Measurements from ENCODE around the gene RNF157.
"Not testable (repeated sequence)": the region's sequence is repeated elsewhere in the genome, so short reads cannot be mapped to it uniquely, and the experiment has no call there.

RNF157 gene

DNA sequence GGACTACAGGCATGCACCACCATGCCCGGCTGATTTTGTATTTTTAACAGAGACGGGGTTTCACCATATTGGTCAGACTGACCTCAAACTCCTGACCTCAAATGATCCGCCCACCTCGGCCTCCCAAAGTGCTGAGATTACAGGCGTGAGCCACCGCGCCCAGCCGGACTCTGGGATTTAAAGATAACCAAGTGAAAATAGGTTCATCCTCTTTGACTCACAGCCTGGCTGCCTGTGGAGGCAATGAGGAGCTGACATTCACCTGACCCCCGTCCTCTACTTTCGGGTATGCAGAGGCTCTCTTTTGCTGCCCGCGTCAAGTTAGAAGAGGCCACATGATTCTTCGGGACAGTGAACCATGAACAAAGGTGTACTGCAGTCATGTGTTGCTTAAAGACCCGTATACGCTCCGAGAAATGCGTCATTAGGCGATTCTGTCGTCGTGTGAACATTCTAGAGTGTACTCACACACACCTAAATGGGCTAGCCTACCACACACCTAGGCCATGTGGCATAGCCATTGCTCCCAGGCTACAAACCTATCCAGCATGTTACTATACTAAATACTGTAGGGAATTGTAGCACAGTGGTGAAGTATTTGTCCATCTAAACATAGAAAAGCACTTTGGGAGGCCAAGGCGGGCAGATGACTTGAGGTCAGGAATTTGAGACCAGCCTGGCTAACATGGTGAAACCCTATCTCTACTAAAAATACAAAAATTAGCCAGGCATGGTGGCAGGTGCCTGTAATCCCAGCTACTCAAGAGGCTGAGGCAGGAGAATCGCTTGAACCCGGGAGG, 12.9 kb upstream of the RNF157 start:
- DNase-seq = not testable (repeated sequence)

DNA sequence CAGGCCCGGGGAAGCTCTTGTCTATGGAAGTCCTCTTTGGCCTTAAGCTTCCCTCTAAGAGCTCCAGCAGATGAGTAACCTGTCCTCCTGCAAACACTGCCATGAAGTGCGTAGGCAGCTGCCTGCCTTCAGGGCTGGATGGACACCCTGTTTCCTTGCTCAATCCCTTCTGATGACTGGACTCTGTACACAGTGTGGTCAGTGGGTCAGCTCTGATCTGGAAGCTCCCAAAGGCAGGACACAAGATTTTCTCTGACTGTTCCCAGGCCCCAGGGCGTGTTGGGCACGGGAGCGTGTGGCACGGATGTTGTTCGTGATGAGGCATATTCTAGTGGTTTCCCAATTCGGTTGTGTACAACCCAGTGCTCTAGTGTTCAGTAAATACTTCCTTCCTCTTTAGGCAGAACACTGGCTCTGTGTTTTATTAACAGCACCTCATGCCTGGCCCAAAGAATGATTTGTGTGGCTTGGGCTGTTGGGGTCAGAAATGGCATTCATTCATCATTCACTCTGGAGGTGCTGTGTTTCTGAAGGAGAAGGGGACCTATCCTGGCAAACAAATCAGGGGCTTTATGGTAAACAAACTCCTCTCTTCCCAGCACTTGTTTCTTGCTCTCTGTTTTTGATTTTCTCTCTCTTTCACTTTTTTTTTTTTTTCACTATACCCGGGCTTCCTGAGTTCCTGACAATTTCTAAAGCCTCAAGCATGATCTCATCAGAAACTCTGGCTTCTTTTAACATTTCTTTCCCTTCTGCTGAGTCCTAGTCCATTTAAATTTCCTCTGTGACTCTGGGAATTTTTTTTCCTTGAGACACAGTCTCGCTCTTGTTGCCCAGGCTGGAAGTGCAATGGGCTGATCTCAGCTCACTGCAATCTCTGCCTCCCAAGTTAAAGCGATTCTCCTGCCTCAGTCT, 12.0 kb upstream of the RNF157 start:
- peak; percentile 21 for DNase-seq

DNA sequence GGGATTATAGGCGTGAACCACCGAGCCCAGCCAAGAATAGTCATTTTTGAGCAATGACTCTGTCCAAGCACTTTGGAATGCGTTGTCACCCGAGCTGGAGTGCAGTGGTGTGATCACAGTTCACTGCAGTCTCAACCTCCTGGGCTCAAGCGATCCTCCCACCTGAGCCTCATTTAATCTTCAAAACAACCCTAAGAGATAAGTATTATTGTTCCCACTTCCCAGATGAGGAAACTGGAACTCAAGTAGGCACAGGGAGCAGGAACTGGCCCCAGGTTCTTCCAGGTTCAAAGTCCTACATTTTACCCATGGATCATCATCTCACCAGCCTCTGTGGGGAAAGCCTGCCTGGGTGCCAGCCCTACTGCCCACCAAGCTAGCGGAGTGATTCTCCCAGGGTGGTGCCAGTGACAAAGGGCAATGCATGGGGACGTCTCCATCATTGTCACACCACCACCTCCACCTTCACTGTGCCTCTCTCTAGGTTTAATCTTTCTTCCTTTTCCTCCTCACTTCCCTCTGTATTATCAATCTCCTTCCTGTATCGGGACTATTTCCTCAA, 11.3 kb upstream of the RNF157 start:
- no peak for DNase-seq

DNA sequence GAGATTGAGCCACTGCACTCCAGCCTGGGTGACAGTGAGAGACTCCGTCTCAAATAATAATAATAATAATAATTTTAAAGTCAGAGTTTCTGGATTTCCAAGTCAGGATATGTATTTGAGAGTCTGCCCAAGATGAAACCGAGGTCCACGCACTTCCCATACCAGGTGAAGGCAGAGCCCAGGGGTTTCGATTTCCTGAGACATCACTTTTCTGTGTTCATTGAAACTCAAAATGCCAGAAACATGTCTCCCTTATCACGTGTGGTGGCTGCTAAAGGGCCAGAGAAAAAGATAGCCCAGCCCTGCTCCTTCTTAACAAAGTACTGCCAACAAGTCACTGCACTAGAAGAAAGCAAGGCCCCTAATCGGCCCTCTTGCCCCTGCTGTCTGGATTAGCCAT, 9.8 kb upstream of the RNF157 start:
- no peak for DNase-seq

DNA sequence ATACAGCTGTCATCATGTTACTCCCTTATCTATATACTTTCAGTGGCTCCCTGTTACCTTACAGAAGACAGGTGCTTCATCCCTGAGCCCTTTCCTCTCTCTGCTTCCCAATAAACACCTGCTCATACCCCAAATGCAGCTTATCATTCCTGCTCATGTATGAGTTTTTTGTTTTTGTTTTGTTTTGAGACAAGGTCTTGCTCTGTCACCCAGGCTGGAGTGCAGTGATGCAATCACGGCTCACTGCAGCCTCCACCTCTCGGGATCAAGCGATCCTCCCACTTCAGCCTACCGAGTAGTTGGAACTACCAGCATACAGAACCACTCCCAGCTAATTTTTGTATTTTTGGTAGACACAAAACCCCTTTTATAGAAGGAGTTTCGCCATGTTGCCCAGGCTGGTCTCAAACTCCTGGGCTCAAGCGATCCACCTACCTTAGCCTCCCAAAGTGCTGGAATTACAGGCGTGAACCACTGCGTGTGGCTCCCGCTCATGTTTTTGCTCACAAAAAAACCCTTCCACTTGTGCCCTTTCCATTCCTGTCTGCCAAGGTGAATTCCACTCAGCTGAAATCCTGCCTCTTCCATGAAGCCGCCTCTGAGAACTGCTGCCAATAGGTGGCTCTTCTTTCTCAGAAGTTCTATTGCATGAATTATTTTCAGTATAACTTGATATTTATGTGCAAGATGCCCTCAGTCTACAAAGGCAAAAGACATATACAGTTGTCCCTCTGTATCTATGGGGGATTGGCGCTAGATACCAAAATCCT, 7.9 kb upstream of the RNF157 start:
- no peak for DNase-seq

DNA sequence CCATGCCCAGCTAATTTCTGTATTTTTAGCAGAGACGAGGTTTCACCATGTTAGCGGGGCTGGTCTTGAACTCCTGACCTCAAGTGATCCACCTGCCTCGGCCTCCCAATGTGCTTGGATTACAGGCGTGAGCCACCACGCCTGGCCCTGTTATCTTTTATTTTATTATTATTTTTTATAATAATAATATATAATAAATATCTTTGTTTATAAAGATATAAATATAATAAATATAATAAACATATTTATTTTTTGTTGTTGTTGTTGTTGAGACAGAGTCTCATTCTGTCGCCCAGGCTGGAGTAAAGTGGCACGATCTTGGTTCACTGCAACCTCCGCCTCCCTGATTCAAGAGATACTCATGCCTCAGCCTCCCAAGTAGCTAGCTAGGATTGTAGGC, 7.0 kb upstream of the RNF157 start:
- no peak for DNase-seq

DNA sequence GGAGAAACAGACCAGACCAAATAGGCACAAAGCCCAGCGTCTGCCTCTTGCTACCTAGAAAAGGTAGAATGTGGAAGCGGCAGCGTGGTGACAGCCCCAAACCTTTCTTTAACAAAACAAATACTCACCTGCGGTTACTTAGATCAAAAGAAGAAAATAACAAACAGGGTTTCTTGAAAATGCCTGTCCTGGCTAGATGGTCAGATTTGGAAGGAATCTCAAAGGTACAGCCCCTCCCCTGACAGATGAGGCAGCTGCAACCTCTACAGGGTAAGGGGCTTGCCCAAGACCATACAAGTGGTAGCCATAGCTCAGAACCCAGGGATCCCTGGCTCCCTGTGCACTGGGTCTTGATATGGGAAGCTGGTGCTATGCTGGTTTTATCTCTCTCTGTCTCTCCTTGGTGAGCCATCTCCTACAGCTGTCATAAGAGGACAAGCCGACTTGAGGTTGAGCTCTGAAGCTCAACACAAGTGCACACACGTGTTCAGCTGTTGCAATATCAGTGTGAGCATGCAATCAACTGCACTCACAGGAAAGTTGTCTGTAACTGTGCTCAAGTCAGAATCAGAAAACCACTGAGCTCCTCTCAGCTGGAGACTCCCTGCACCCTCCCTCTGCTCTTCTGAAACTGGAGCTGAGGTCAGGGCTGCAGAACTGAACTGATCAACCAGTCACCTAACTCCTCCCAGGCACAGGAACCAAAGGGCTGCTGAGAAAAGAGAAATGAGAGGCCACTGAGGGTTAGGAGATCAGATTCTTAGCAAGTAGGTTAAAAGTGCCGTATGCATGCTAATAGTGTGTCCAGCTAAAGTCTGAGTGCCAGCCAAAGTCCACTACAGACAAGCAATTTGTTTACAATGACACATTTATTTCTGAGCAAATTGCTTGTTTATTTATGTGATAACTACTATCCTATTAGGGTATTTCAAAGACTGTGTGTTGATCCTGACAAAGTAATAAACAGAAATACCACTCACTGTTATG, 6.1 kb upstream of the RNF157 start:
- DNase-seq = peak; percentile 24

DNA sequence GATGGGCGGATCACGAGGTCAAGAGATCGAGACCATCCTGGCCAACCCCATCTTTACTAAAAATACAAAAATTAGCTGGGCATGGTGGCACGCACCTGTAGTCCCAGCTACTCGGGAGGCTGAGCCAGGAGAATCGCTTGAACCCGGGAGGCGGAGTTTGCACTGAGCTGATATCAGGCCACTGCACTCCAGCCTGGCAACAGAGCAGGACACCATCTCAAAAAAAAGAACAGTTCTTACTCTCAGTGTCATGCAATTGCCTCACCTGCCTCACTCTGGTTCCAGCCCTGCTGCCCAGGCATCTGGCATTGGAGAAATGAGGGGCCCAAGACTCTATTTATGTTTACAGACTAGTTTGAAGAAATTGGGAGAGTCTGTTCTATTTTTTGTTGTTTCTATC, 4.4 kb upstream of the RNF157 start:
- DNase-seq = not testable (repeated sequence)

DNA sequence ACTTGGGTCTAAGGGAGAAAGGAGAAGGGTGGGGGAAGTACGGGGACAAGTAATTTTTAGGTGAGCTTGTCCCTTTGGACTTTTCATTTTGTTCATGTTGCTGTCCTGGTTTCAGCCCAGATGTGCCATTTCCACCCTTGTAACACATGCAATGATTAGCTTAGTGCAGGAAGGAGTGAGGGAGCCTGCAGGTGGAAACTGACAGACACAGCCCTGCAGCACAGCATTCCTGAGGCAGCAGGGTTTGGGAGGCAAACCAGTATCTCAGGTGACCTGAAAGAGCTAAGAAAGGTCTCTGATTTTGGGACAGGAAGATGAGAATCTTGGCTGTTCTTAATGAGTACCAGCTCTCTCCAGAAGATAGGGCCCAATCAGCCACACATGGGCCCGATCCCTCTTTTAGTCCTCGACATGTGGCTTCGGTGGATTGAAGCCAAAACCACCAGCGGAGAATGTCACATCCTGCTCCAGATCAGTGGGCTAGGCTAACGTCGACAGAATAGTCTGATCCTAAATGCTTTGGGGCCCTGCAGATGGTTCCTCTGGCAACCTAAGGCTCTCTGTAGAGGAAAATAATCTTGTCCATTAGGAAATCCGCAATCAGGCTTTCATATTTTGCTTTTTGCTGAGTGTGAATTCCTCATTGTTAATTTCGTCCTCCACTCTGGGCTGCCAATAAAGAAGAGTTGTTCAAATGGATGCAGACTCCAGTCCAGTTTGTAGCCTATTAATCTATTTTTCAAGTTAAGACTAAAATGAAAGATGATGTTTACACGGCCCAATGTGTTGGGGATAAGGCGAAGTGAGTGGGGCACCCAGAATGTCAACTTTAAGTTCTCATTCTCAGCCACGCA, 3.8 kb upstream of the RNF157 start:
- DNase-seq = peak; percentile 63

DNA sequence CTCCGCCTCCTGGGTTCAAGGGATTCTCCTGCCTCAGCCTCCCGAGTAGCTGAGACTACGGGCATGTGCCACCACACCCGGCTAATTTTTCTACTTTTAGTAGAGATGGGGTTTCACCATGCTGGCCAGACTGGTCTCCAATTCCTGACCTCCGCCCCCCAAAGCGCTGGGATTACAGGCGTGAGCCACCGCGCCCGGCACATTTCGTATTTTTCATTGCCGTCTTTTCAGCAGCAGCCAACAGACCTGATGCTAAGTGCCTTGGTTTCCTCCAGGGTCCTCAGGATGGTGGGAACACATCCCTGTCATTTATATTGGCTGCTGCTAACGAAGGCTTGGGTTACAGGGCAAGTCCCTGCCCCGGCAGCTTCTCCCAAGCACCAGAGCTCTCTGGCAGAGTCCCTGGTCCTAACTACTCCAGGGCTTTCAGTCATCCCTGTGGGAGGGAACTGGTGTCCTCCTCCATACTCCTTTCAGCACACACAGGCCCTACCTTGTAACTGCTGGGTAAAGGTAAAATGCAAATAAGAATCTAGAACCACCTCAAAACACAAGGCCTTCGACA, 1.5 kb upstream of the RNF157 start:
- DNase-seq = no peak

DNA sequence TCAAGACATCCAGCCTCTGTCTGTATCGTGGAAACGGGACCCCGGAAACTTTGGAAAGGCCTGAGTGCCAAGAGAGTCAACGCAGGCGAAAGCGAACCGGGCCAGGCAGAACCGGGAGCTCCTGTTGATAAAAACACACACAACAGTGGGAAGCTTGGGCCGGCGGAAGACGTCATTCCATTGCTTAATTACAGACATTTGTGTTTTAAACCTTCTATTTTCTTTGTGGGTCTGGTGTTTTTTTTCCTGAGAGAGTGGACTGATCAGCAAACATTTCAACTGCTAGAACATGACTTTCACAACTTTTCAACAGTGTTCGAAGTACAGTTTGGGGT, 878 bp upstream of the RNF157 start:
- DNase-seq = no peak

DNA sequence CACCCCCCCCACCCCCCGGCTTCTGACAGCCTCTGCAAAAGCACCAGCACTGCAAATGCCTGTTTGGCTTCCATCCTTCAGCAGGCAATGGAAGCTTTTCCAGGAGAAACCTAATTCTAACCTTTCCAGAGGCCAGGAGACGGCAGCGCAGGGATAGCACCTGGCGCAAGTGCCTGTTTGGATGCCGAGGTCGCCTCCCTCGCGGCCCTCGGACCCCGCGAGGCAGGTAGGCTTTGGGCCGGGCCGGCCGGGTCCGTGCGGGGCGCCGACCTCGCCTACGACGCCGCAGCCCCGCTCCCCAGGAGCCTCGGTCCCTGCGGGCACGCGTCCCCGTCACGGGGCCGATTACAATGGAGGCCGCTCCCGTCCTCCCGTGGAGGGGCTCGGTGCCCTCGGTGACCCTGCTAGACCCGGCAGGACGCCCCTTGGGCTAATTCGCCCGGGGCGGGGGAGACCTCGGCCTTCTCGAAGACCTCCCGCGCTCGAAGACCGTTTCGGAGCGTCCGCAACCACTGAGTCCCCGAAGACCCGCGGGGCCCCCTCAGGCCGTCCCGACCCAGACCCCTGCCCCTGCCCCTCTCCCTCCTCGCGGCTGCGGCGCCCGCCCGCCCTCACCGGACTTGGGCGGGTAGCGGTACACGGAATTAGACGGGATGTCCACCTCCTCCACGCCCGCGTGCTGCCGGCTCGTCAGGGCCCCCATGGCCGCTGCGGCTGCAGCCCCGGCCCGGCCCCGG, 587 bp downstream of the RNF157 start:
- no peak for DNase-seq

DNA sequence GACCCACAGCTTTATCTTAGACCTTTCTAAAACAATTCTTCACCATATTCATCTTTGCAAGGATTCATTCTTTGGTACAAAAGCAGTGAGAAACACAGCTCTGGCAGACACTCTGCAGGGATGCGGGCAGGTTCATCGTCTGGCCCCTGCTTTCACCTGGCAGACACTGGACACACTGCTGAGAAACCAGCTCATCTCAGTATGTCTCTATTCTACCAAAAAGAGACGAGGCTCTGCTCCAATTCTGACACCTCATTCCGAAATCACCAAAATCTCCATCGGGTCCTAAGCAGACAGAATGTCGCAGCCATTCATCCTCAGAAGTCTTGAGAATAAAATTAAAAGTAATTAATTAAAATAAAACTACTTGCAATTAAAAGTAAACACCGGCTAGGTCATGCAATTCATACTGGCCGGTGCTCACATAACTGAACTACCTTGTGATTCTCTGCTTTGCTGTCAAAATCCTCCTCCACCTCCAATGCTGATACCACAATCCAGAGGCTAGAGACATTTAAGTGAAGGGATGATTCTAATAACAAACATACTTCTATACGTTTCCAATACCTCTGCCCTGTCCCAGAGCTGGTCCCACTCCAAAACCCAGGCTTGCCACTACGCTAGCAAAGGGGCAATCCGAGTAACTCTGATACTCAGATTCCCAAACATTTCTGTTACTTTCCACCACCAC, 1.3 kb downstream of the RNF157 start:
- no peak for DNase-seq

DNA sequence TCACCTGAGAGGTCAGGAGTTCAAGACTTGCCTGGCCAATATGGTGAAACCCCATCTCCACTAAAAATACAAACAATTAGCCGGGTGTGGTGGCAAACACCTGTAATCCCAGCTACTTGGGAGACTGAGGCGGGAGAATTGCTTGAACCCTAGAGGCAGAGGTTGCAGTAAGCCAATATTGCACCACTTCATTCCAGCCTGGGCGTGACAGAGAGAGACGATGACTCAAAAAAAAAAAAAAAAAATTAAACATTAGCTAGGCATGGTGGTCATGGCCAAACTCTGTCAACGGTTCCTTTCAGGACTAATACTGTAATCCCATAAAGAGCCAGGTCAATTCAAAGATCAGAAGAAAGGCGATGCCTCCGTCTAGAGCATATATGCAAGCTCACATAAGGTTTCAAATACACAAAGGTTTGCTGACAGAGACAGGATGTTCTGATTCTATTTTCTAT, 2.4 kb downstream of the RNF157 start:
- no peak for DNase-seq

DNA sequence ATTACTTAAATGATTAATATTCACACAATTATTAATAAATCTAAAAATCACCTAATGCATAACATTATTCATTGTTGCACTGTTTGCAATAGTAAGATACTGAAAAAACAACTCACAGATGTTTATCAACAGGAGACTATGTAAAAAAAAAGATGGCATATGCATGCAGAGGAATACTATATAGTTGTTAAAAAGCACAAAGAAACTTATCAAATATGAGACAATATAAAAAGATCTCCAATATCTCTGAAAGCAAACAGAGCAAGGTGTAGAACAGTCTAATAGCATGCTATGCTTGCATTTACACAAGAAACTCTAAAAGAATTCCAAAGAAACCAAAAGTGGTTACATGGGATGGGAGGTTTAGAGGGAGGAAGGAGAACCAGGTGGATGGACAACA, 3.7 kb downstream of the RNF157 start:
- no peak for DNase-seq

DNA sequence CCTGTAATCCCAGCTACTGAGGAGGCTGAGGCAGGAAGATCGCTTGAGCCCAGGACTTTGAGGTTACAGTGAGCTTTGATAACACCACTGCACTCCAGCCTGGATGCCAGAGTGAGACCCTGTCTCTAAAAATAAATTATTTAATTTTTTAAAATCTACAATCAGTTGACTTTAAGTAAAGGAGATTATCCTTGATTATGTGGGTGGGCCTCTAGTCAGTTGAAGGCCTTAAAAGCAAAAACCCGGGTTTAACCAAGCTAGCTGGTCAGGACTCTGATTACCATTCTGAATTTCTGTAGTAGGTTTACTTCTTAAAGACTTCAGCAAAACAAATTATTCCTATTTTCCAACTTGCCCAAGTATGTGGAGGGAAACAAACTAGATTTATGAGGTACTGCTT, 4.4 kb downstream of the RNF157 start:
- DNase-seq = no peak

DNA sequence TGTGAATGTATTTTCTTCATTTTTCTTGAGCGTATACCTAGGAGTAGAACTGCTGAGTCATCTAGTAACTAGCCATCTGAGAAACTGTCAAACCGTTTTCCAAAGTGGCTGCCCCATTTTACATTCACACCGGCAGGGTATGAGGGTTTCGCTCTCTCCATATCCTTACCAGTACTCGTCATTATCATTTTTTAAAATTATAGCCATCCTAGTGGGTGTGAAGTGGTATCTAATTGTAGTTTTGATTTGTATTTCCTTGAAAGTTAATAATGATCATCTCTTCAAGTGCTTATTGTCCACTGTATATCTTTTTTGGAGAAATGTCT, 6.0 kb downstream of the RNF157 start:
- DNase-seq = no peak

DNA sequence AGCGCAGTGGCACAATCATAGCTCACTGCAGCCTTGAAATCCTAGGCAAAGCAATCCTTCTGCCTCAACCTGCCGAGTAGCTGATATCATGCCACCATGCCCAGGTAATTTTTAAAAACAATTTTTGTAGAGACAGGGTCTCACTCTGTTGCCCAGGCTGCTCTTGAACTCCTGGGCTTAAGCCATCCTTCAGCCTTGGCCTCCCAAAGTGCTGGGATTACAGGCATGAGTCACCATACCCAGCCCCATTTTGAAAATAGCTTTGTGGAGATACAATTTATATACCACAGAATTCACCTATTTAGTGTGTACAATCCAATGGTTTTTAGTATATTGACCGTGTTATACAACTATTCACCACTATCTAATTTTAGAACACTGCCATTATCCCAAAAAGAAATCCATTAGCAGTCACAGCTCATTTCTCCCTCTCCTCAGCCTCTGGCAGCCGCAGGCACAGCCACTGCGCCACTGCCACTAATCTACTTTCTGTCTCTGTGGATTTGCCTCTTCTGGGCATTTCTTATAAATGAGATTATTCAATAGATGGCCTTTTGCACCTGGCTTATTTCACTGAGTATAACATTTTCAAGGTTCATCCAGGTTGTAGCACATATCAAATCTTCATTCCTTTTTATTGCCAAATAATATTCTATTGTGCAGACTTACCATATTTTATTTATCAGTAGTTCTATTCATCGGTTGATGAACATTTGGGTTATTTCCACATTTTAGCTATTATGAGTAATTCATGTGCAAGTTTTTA, 6.5 kb downstream of the RNF157 start:
- no peak for DNase-seq

Data from GDM1 (cell line).